IPS-18a (cell line): Measurements from ENCODE around the gene SECISBP2L.

Experiments used
- H3K27ac ChIP-seq: one replicate; pipeline ENCODE4 v1.5.1; 2013; ENCODE audit warnings: low read length
- H3K27me3 ChIP-seq: one replicate; pipeline ENCODE4 v1.6.1; 2013; ENCODE audit warnings: mild to moderate bottlenecking, low read length; ENCODE audit not compliant: control insufficient read depth, insufficient read depth
- H3K36me3 ChIP-seq: one replicate; pipeline ENCODE4 v1.6.1; 2013; ENCODE audit warnings: low read depth, low read length; ENCODE audit not compliant: control insufficient read depth
- H3K4me1 ChIP-seq: one replicate; pipeline ENCODE4 v1.6.1; 2013; ENCODE audit warnings: low read depth, low read length; ENCODE audit not compliant: control insufficient read depth
- H3K4me3 ChIP-seq: one replicate; pipeline ENCODE4 v1.5.1; 2013; ENCODE audit warnings: low read length
- H3K9ac ChIP-seq: one replicate; pipeline ENCODE4 v1.6.1; 2013; ENCODE audit warnings: mild to moderate bottlenecking, low read length, moderate library complexity
- H3K9me3 ChIP-seq: one replicate; pipeline ENCODE4 v1.6.1; 2013; ENCODE audit warnings: low read depth, low read length; ENCODE audit not compliant: control insufficient read depth

Gene SECISBP2L

DNA sequence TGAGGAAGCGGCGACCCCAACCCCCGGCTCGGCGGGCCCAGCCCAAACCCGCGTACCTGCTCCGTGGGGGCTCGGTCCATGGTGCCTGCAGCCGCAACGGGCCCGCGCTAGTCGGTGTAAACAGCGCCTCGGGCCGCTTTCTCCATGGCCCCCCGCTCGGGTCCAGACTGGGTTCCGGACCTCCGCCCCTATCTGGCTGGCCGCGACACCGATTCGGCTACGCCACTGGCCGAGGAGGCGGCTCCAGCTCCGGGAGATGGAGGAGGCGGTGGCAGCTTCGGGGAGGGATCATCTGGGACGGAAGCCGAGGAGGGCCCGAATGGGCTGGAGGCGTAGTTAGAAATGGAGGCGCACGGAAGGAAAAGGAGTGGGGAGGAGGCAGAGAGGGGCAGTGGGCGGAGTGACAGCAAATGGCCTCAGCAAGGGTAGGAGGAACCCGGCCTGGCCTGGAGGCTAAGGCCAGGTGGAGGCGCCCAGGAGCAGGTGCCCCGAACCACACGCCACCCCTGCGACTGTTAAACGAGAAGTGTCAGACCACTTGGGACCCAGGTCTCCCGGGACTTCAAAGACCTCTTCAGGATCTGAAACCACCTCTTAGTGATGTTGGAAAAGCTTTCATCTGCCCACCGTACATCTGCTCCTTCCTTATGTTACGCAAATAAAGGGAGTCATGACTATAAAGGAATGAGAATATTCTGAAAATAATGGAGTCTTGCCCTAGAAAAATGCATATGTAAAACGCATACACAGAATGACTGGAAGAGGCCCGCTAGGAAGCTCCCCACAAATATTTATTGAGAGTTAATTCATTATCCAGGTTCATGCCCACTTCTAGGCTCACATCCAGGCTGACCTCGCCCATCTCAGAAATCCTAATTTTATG lies at the start of gene SECISBP2L:
Gene SECISBP2L, minus strand, starts transcription at position 227 of the 883 bp plus-strand sequence. Its CDS starts 147 bp downstream, at position 80.
- Histone ChIP-seq H3K4me3 (peak within 1 kb of the TSS; percentile 89), H3K27me3 (no peaks in the 10 kb centered on the region), H3K9ac (peak within 1 kb of the TSS; percentile 80), H3K4me1 (peaks cover 19% of the 10 kb centered on the region), H3K27ac (peak within 1 kb of the TSS; percentile 81), H3K9me3 (no peaks in the 10 kb centered on the region), H3K36me3 (no peaks in the 10 kb centered on the region)

DNA sequence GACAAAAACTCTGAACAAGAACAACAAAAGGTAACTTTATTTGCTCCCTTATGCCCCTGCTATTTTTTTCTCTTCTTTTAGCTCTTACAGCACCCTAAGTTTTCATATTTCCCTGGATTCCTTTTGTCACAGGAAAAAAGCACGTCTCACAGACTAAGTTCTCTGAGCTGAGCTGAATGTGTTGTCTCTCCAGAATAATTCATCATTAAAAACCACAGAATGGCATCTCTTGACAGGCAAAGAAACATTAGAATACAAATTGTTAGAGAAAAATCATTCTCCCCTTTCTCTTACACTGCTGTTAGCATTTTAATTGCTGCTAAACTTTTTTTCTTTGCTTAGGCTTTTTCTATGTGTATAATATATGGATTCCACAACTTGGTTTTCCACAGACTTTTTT lies 48.7 kb upstream of the SECISBP2L start:
- no peak overlapping the region for H3K4me3 ChIP-seq
- no peak overlapping the region for H3K9ac ChIP-seq
- H3K4me1 ChIP-seq = no peaks in the 10 kb centered on the region
- H3K27ac ChIP-seq = no peak overlapping the region
- H3K36me3 ChIP-seq = no peaks in the 10 kb centered on the region
- no peaks in the 10 kb centered on the region for H3K9me3 ChIP-seq
- H3K27me3 ChIP-seq = no peaks in the 10 kb centered on the region

GRCh38 chr15:49093252-49094105 lies 47.2 kb upstream of the SECISBP2L start:
- Histone ChIP-seq H3K36me3 (no peaks in the 10 kb centered on the region), H3K9ac (no peak overlapping the region), H3K9me3 (no peaks in the 10 kb centered on the region), H3K4me1 (no peaks in the 10 kb centered on the region), H3K27ac (no peak overlapping the region), H3K4me3 (no peak overlapping the region), H3K27me3 (no peaks in the 10 kb centered on the region)

DNA sequence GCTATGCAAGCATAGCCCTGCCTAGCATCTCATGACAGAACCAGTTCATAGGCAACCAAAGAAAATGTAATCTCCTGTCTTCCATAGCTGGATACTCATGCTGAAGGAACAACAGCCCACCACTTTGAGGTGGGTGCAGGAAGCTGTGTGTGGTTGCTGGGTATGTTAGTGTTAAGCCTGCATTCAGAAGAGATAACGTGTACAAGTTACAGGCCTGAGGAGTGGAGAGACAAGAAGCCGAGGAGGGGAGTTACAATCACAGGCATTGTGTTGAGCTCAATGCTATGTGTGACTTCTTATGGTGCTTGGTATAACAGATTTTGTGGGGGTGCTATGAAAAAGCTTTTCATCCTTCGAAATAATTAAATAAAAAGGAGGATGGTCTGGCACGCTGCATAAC lies 42.8 kb upstream of the SECISBP2L start:
- H3K36me3 ChIP-seq = no peaks in the 10 kb centered on the region
- H3K9me3 ChIP-seq = no peaks in the 10 kb centered on the region
- no peak overlapping the region for H3K4me3 ChIP-seq
- H3K4me1 ChIP-seq = no peaks in the 10 kb centered on the region
- H3K27ac ChIP-seq = no peak overlapping the region
- no peak overlapping the region for H3K9ac ChIP-seq
- no peaks in the 10 kb centered on the region for H3K27me3 ChIP-seq

DNA sequence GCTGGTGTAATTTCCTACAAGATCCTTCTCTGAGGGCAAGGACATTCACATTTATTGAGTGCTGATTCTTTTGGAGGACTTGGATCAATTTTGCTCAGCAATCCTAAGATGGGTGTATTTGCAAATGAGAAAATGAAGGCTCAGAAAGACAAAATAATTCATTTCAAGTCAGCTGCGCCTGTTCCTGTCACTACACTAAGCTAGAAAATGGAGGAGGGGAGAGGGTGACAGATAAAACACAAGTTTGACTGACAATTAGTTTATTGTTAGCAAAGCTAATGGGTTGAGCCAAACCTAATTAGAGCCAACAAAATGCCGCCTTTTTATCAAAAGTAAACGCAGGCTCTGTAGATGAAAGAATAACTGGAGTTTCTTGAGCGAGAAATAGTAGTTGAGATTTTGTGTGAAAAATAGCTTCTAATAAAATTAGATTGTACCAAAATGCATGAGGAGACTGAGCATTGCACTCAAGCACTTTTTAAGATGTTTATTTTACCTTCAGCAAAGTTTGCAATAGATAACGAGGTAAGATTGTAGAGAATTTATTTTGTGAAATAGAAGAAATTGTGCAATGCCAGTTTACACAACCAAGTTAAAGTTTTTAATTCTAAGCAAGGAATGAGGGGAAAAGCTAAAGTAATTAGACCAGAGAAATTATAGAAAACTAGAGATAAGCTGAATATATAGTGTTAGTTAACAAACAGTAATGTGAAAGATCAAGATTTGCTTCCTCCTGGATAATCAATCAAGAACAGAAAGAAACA lies 39.6 kb upstream of the SECISBP2L start:
- Histone ChIP-seq H3K27me3 (no peaks in the 10 kb centered on the region), H3K4me3 (no peak overlapping the region), H3K36me3 (no peaks in the 10 kb centered on the region), H3K27ac (no peak overlapping the region), H3K9me3 (no peaks in the 10 kb centered on the region), H3K4me1 (no peaks in the 10 kb centered on the region), H3K9ac (no peak overlapping the region)

DNA sequence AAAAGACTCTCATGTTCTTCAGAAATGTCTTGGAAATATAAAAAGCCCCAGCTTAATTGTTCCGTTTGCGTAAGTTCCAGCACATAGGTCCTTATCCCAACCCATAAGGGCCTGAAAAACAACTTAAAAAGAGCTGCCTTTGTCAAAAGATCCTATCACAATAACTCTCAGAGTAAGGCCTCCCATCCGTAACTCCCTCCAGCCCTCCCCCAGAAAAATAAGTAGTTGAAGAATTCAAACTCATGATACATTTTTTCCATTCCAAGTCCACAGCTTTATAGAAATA lies 38.0 kb upstream of the SECISBP2L start:
- Histone ChIP-seq H3K4me3 (no peak overlapping the region), H3K27me3 (no peaks in the 10 kb centered on the region), H3K27ac (no peak overlapping the region), H3K9me3 (no peaks in the 10 kb centered on the region), H3K36me3 (no peaks in the 10 kb centered on the region), H3K9ac (no peak overlapping the region), H3K4me1 (no peaks in the 10 kb centered on the region)

DNA sequence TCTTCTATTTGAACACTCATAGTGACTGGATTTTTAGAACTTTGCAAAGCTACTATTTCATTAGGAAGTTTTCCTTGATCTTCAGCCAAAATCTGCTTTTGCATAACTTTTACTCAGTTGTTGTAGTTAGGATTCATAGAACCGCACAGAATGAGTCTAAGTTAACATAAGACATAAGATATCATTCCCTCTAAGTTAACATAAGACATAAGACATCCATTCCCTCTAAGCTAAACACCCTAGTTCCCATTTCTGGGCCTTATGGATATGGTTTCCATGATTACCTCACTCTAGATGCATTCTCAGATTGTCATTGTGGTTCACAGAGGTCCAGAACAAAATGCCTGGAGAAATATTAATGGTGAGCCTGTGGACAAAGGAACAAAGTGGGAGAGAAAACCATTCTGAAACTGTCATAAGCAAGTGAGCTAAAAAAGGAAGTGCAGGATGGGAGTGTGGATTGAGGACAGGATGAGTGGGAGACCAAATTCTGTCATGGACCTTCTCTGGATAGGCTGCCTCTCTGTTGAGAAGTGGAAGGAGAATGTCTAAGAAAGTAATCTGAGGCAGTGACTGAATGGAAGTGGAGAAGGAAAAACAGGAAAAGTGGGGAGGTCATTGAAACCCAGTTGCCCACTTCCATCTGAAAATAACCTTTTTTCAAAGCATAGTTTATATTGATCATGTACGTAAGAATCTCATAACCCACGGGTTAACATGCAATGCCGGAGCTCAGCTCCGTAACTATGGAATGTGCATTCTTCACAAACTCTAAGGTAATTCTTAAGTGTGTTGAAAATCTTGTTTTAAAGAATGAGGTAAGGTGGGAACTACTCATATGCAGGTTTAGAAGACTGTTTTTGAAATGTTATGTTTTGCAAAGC lies 37.4 kb upstream of the SECISBP2L start:
- no peaks in the 10 kb centered on the region for H3K27me3 ChIP-seq
- H3K27ac ChIP-seq = no peak overlapping the region
- no peaks in the 10 kb centered on the region for H3K9me3 ChIP-seq
- no peak overlapping the region for H3K9ac ChIP-seq
- no peaks in the 10 kb centered on the region for H3K36me3 ChIP-seq
- H3K4me3 ChIP-seq = no peak overlapping the region
- no peaks in the 10 kb centered on the region for H3K4me1 ChIP-seq

- H3K9ac ChIP-seq = no peak overlapping the region
- H3K36me3 ChIP-seq = no peaks in the 10 kb centered on the region
- no peaks in the 10 kb centered on the region for H3K27me3 ChIP-seq
- no peaks in the 10 kb centered on the region for H3K4me1 ChIP-seq
- H3K9me3 ChIP-seq = no peaks in the 10 kb centered on the region
- no peak overlapping the region for H3K27ac ChIP-seq
- no peak overlapping the region for H3K4me3 ChIP-seq
Observed at GRCh38 chr15:49082960-49083359, 36.7 kb upstream of the SECISBP2L start.

DNA sequence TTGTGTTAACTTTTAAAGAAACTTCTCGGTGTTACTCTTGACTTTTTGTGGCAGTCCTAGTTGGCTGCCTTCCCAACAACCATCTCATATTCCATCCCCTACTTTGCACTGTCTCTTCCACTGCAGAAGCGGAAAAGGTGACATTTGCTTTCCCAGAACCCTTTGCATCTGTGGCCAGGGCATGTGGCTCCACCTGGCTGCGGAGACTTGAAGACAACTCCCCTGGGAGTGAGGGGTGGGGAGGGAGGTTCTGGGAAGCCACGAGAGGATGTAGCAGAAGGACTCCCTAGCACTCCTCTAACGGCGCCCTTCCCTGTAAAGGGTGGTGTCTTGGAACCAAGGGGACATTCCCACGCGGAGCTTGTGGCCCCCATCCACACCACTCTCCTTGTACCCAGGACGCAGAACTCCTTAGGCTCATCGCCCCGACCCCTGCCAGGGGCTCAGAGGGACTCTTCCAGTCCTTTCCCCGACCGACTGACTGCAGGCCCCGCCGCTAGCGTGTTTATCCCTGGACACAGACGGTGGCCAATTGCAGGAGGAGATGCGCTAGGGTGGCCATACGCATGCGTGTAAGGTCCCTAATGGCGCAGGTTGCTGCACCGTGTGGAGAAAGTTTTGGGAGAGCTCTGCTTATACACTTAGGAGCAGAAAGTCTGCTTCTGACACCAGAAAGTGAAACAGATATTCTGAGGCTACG lies 33.2 kb upstream of the SECISBP2L start:
- Histone ChIP-seq H3K27ac (no peak overlapping the region), H3K36me3 (no peaks in the 10 kb centered on the region), H3K9ac (no peak overlapping the region), H3K4me1 (no peaks in the 10 kb centered on the region), H3K9me3 (no peaks in the 10 kb centered on the region), H3K27me3 (no peaks in the 10 kb centered on the region), H3K4me3 (no peak overlapping the region)

GRCh38 chr15:49075881-49076280 lies 29.6 kb upstream of the SECISBP2L start:
- no peaks in the 10 kb centered on the region for H3K36me3 ChIP-seq
- no peaks in the 10 kb centered on the region for H3K4me1 ChIP-seq
- H3K27ac ChIP-seq = no peak overlapping the region

More at GRCh38 chr15:49075881-49076280, 29.6 kb upstream of the SECISBP2L start:
- Histone ChIP-seq H3K9me3 (no peaks in the 10 kb centered on the region), H3K4me3 (no peak overlapping the region), H3K27me3 (no peaks in the 10 kb centered on the region), H3K9ac (no peak overlapping the region)
